ENCODE measurements around the gene UNG.
"Not testable (repeated sequence)": the region's sequence is repeated elsewhere in the genome, so short reads cannot be mapped to it uniquely, and the experiment has no call there.

- TF ChIP-seq CTCF (IDR thresholded peaks at IDR 0.05); EZH2 (IDR thresholded peaks at IDR 0.05; ENCODE audit: borderline replicate concordance, insufficient read depth, low read depth, low read length, poor library complexity, severe bottlenecking): not testable (repeated sequence)
Measured at GRCh38 chr12:109048706-109049105, 48.7 kb upstream of the UNG start.
